BJ (cell line): ENCODE results near the gene CXorf49. TPM values are rescaled to one million over a fixed set of nuclear protein-coding genes. Genes with fewer than 3 reads are reported as not detected.
"Not testable (repeated sequence)": the region's sequence is repeated elsewhere in the genome, so short reads cannot be mapped to it uniquely, and the experiment has no call there.

Source experiments
- CTCF ChIA-PET: fragments of 350-600 bp; formaldehyde crosslinking; extraction: SDS; loops from one replicate; lab custom pipeline; 2021; ENCODE audit warnings: antibody characterized with exemption, inconsistent platforms; lab: Yijun Ruan, JAX
- POLR2A ChIA-PET: fragments of 300-600 bp; sonication (Branson Sonifier 250); formaldehyde crosslinking; extraction: SDS; loops from one replicate; lab custom pipeline; 2021; ENCODE audit warnings: antibody characterized with exemption; lab: Charles Lee
- DNase-seq: peaks from one replicate; pipeline ENCODE4 v3.0.0-alpha.2; 2011; ENCODE audit warnings: low read depth
- H3K27me3 ChIP-seq: 2 replicates; pipeline ENCODE4 v1.6.0; 2011; ENCODE audit warnings: low read length; ENCODE audit not compliant: control insufficient read depth, insufficient read depth
- H3K36me3 ChIP-seq: 2 replicates; pipeline ENCODE4 v1.5.1; 2011; ENCODE audit warnings: low read length; ENCODE audit not compliant: control insufficient read depth, insufficient read depth
- H3K4me3 ChIP-seq: 2 replicates; pipeline ENCODE4 v1.5.1; 2011; ENCODE audit warnings: low read depth, mild to moderate bottlenecking, control low read depth, low read length
- polyA plus RNA-seq: library from polyadenylated mRNA; depleted of rRNA; stranded (reverse); fragments of >200 nt; gene quantifications from 2 replicates; pipeline ENCODE4 v1.2.3, GENCODE V29; 2011
- TF ChIP-seq, protein P1 (sequence below): IDR thresholded peaks from 2 replicates; pipeline ENCODE4 v1.5.1; 2011; ENCODE audit warnings: low read depth, mild to moderate bottlenecking, control low read depth, inconsistent platforms, low read length, moderate library complexity; ENCODE audit not compliant: insufficient read depth

CXorf49 gene
- polyA plus RNA-seq, 1 experiment, result not detected

DNA sequence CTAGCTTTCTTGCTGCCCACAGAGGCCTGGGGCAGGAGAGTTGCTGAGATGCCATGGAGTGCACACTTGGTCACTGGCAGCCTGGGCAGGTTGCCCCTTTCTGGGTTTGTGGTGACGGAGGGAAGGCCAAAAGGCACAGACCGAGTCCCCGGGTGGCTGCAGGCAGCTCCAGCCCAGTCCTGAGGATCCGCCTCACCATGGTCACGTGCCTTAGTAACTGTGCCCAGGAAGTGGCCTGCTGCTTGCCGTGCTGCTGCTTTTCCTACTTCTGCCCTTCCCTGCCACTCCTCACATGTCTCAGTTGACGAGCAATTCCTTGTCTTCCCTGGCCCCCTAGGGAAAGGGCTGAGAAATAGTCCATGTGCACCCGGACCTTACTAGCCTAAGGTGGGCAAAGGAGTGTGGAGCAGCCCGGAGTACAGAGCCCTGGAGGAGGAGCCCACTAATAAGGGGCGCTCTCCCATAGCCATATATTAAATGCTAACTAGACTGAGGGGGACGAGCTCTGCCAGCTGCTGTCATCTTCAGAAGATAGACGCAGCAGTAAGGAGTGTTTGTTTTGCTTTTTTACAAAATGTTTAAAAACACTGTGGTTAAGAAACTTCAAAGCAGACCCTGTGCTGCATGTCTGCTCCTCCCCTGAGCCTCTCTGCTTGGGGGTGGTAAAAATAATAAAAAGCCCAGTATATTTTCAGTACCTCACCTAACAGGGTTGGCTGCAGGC is 19.6 kb downstream of the CXorf49 start:
- H3K36me3 ChIP-seq, CTCF ChIA-PET, H3K27me3 ChIP-seq, POLR2A ChIA-PET, DNase-seq, H3K4me3 ChIP-seq: not testable (repeated sequence)

DNA sequence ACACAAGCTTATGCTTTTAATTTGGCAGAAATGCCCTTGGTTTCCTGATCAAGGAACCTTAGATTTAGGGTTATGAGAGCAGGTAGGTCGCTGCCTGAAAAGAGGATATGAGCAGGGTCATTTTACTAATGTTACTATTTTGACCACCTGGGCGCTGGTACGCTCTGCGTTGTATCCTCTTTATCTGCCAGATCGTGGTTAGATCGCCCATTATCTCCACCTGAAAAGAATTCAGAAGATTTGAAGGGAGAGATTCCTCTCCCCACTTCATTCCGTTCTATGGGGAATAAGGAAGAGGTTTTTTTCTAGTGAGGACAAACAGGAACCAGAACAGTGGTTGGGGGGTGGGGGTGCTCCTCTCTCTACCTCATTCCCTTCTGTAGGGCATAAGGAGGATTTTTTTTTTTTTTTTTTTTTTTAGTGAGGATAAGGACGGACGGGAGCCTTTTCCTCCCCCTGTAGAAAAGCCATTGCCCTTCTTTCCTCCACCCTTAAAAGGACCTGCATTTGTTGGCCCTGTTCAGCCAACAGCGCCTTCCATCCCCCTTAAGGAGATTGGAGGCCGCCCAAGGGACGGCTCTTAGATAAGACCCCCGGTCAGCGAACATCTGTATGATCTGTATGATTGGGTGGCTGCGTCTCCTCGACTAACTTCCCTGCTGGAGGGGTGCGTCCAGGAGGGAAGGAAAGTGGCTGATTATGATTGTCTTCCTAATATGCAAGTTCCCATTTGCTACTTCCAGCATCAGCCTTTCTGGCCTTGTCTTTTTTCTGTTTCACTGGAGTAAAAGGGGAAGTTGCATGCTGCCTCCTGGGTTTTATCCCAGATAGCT is 20.4 kb downstream of the CXorf49 start:
- CTCF ChIA-PET, H3K27me3 ChIP-seq, POLR2A ChIA-PET, H3K4me3 ChIP-seq, H3K36me3 ChIP-seq, DNase-seq: not testable (repeated sequence)

- H3K4me3 ChIP-seq, H3K36me3 ChIP-seq, CTCF ChIA-PET, H3K27me3 ChIP-seq, DNase-seq, POLR2A ChIA-PET: not testable (repeated sequence)
Observed at GRCh38 chrX:71696641-71697465, 21.2 kb downstream of the CXorf49 start.

DNA sequence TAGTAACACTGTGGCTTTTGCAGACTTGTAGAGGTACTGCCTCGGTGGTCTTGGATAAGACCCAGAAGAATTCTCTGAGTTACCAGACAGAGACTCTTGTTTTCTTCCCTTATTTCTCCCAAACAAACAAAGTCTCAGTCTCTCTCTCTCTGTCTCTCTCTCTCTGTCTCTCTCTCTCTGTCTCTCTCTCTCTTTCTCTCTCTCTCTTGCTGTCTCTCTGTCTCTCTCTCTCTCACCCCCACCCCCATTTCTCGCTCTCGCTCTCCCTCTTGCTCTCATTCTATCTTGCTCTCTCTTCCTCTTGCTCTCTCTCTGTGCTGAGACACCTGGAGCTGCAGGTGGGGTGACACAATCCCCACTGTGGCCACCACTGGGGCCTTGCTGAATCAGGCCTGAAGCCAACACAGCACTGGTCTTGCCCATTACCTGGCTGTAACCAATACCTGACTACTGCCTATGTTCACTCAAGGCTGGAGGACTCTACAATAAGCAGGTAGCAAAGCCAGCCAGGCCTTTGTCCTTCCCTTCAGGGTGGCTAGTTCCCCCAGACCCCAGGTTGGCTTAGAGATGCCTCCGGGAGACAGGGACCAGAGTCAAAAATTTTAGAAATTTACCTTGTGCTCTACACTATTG is 38.4 kb downstream of the CXorf49 start:
- H3K4me3 ChIP-seq, result no peak overlapping the region
- H3K36me3 ChIP-seq, result no peaks in the 10 kb centered on the region
- TF ChIP-seq, protein P1, sequence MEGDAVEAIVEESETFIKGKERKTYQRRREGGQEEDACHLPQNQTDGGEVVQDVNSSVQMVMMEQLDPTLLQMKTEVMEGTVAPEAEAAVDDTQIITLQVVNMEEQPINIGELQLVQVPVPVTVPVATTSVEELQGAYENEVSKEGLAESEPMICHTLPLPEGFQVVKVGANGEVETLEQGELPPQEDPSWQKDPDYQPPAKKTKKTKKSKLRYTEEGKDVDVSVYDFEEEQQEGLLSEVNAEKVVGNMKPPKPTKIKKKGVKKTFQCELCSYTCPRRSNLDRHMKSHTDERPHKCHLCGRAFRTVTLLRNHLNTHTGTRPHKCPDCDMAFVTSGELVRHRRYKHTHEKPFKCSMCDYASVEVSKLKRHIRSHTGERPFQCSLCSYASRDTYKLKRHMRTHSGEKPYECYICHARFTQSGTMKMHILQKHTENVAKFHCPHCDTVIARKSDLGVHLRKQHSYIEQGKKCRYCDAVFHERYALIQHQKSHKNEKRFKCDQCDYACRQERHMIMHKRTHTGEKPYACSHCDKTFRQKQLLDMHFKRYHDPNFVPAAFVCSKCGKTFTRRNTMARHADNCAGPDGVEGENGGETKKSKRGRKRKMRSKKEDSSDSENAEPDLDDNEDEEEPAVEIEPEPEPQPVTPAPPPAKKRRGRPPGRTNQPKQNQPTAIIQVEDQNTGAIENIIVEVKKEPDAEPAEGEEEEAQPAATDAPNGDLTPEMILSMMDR, result no peak
- POLR2A ChIA-PET, result no interaction called here
- CTCF ChIA-PET, result no interaction called here
- no peak for DNase-seq
- peaks cover 1% of the 10 kb centered on the region; the same call in 1 of the 2 replicates for H3K27me3 ChIP-seq

DNA sequence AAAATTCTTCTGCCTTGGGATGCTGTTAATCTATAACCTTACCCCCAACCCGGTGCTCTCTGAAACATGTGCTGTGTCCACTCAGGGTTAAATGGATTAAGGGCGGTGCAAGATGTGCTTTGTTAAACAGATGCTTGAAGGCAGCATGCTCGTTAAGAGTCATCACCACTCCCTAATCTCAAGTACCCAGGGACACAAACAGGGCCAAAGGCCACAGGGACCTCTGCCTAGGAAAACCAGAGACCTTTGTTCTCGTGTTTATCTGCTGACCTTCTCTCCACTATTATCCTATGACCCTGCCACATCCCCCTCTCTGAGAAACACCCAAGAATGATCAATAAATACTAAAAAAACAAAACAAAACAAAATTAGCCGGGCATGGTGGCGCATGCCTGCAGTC is 40.9 kb downstream of the CXorf49 start:
- H3K4me3 ChIP-seq, H3K36me3 ChIP-seq, DNase-seq, CTCF ChIA-PET, H3K27me3 ChIP-seq, POLR2A ChIA-PET: not testable (repeated sequence)

- CTCF ChIA-PET, H3K27me3 ChIP-seq, POLR2A ChIA-PET, H3K4me3 ChIP-seq, H3K36me3 ChIP-seq, DNase-seq: not testable (repeated sequence)
Observed at GRCh38 chrX:71676068-71676795, 41.9 kb downstream of the CXorf49 start.

GRCh38 chrX:71675636-71676035 is 42.4 kb downstream of the CXorf49 start:
- DNase-seq, H3K27me3 ChIP-seq, H3K4me3 ChIP-seq, H3K36me3 ChIP-seq, POLR2A ChIA-PET, CTCF ChIA-PET: not testable (repeated sequence)
